K562 (cell line): ENCODE results near the gene BAHD1. TPM values are rescaled to one million over a fixed set of nuclear protein-coding genes. Genes with fewer than 3 reads are reported as not detected.

Experiments
- ADNP ChIP-seq: fragments of 200-800 bp; sonication (Bioruptor generic); IDR thresholded peaks from 2 replicates; pipeline ENCODE4 v1.6.1; 2016; ENCODE audit warnings: missing genetic modification characterization, missing compliant biosample characterization
- ARID1B ChIP-seq: fragments of 450-650 bp; IDR thresholded peaks from 2 replicates; pipeline ENCODE4 v1.6.1; 2016; ENCODE audit warnings: antibody characterized with exemption, mild to moderate bottlenecking, inconsistent platforms
- BACH1 ChIP-seq: fragments of 200-800 bp; sonication (Bioruptor generic); IDR thresholded peaks from 2 replicates; pipeline ENCODE4 v1.6.1; 2016; ENCODE audit warnings: missing genetic modification characterization, missing compliant biosample characterization
- CCNT2 ChIP-seq: IDR thresholded peaks from 2 replicates; pipeline ENCODE4 v1.6.1; 2011; ENCODE audit warnings: borderline replicate concordance, low read depth, mild to moderate bottlenecking, moderate library complexity, mixed read lengths, low read length; ENCODE audit not compliant: insufficient read length; ENCODE audit errors: extremely low read depth
- CTBP1 ChIP-seq: fragments of 450-650 bp; IDR thresholded peaks from 2 replicates; pipeline ENCODE4 v1.6.1; 2016; ENCODE audit warnings: borderline replicate concordance
- DIDO1 ChIP-seq: fragments of 450-650 bp; IDR thresholded peaks from 2 replicates; pipeline ENCODE4 v1.6.1; 2016; ENCODE audit warnings: low read depth, missing biosample characterization, missing genetic modification characterization
- FOXA1 ChIP-seq: fragments of 450-650 bp; IDR thresholded peaks from 2 replicates; pipeline ENCODE4 v1.6.1; 2016; ENCODE audit warnings: mild to moderate bottlenecking, borderline replicate concordance
- FOXM1 ChIP-seq, 2 experiments: fragments of 450-650 bp in 1 of 2; sonication (generic) in 1 of 2; formaldehyde crosslinking in 1 of 2; IDR thresholded peaks; 2 replicates each; pipeline versions ENCODE4 v1.6.1 to v1.9.0; 2017 to 2022; ENCODE audit warnings: low read depth in 2 of 2, mild to moderate bottlenecking in 2 of 2, missing genetic modification reagents in 1 of 2, moderate library complexity in 1 of 2
- HCFC1 ChIP-seq: IDR thresholded peaks from 2 replicates; pipeline ENCODE4 v1.6.1; 2012; ENCODE audit warnings: low read depth, low read length, improper control_type of control experiment
- HDAC1 ChIP-seq, 2 experiments: fragments of 450-650 bp; IDR thresholded peaks; 2 replicates each; pipeline ENCODE4 v1.6.1; 2016 to 2017; ENCODE audit warnings: inconsistent platforms in 1 of 2, mild to moderate bottlenecking in 1 of 2, moderate library complexity in 1 of 2
- KLF10 ChIP-seq: fragments of 250-450 bp; sonication (Bioruptor Pico); IDR thresholded peaks from 2 replicates; pipeline ENCODE4 v1.6.1; 2021; ENCODE audit warnings: matching md5 sums
- MECOM ChIP-seq: fragments of 250-450 bp; sonication (Bioruptor Pico); IDR thresholded peaks from 2 replicates; pipeline ENCODE4 v1.8.0; 2022; ENCODE audit warnings: inconsistent platforms
- MTA2 ChIP-seq: fragments of 450-650 bp; IDR thresholded peaks from 2 replicates; pipeline ENCODE4 v1.6.1; 2016; ENCODE audit warnings: low read depth
- NBN ChIP-seq: fragments of 450-650 bp; IDR thresholded peaks from 2 replicates; pipeline ENCODE4 v1.6.1; 2016; ENCODE audit warnings: low read depth, mild to moderate bottlenecking
- POLR2B ChIP-seq: fragments of 450-650 bp; IDR thresholded peaks from 2 replicates; pipeline ENCODE4 v1.6.1; 2018; ENCODE audit warnings: low read depth; ENCODE audit not compliant: partially characterized antibody
- SETDB1 ChIP-seq: IDR thresholded peaks from one replicate; pipeline ENCODE4 v1.6.1; 2012; ENCODE audit warnings: low read length, control low read depth, inconsistent platforms
- TAL1 ChIP-seq: fragments of 450-650 bp; IDR thresholded peaks from 2 replicates; pipeline ENCODE4 v1.6.1; 2016; ENCODE audit warnings: mild to moderate bottlenecking
- TCF7L2 ChIP-seq: fragments of 150-350 bp; IDR thresholded peaks from 2 replicates; pipeline ENCODE4 v1.6.1; 2016; ENCODE audit warnings: low read depth, mild to moderate bottlenecking, low read length, moderate library complexity
- YBX1 ChIP-seq: fragments of 450-650 bp; IDR thresholded peaks from 2 replicates; pipeline ENCODE4 v1.7.1; 2016; ENCODE audit warnings: mild to moderate bottlenecking
- ZNF232 ChIP-seq: sonication (generic); formaldehyde crosslinking; IDR thresholded peaks from 2 replicates; pipeline ENCODE4 v1.8.0; 2022; ENCODE audit warnings: mild to moderate bottlenecking, missing genetic modification reagents
- ZNF282 ChIP-seq: sonication (generic); formaldehyde crosslinking; IDR thresholded peaks from 2 replicates; pipeline ENCODE4 v1.8.1; 2023; ENCODE audit warnings: missing genetic modification reagents
- ZNF57 ChIP-seq: fragments of 450-650 bp; formaldehyde crosslinking; IDR thresholded peaks from 2 replicates; pipeline ENCODE4 v1.4.0; 2020; ENCODE audit warnings: mild to moderate bottlenecking, moderate library complexity
- polyA plus RNA-seq, 8 experiments: library from polyadenylated mRNA; depleted of rRNA in 4 of 8; stranded (reverse) in 5 of 8; unstranded in 3 of 8; fragments of >200 nt; fragmentation: Nextera tagmentation in 2 of 8; fragmentation: Illumina TruSeq in 1 of 8; extraction: Ambion mirVana in 2 of 8; extraction: Trizol in 1 of 8; gene quantifications; 2 replicates each; pipeline versions ENCODE4 v1.2.1 to v1.2.3, GENCODE V29; 2011 to 2014; ENCODE audit warnings: inconsistent platforms in 1 of 8, missing spikeins in 1 of 8
- total RNA-seq, 7 experiments: library from RNA; depleted of rRNA in 6 of 7; stranded (reverse); fragments of >200 nt in 6 of 7; fragmentation: Illumina TruSeq in 2 of 7; extraction: Trizol in 2 of 7; gene quantifications; 2 replicates each; pipeline versions ENCODE4 v1.2.1 to v1.2.3, GENCODE V29; 2011 to 2021; ENCODE audit warnings: low replicate concordance in 1 of 7
- TF ChIP-seq, protein P1 (sequence below), 2 experiments: fragments of 450-650 bp; IDR thresholded peaks; 2 replicates each; pipeline ENCODE4 v1.6.1; 2018; ENCODE audit warnings: mild to moderate bottlenecking in 2 of 2, low read depth in 1 of 2; ENCODE audit not compliant: partially characterized antibody in 2 of 2
- TF ChIP-seq, protein P2 (sequence below), 2 experiments: IDR thresholded peaks; 2 replicates each; pipeline ENCODE4 v1.6.1; 2012; ENCODE audit warnings: improper control_type of control experiment in 2 of 2, low read depth in 2 of 2, low read length in 2 of 2, borderline replicate concordance in 1 of 2

The BAHD1 gene
- total and polyA plus RNA-seq, 9 of the 15 experiments (the other 6 are each of a cell fraction or from before 2014, with no cell fraction given), result 0.55 to 38.5 (median 11.5) TPM

DNA sequence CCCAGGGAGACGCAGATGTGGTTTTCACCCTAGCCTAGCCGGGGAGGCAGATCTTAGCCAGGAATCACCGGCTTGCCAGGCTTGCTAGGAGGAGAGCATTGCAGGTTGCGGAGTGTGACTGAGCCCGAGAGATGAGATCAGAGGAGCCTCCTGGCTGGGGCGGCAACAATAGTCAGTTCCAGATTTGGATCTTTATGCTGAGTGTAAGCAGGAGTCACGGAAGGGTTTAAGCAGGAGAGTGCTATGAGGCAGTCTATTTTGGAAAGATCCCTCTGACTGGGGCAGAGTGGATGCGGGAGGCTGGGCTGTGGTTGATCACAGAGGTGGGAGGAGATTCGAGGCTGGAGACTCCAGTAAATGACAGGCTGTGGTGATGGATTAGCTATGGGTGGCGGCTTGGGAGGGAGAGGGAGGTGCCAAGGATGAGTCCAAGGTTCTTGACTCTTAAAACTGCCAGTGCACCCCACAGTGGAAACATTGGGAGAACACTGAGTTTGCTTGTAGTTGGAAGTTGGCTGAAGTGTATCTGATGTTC lies 10.4 kb upstream of the BAHD1 start (continued):
- no peak for TF ChIP-seq CCNT2
- TF ChIP-seq NBN, result 0 out of 2 replicates have a peak, but pooled peaks have one; percentile 60
- peak; percentile 64; the same call in 1 of the 2 replicates for TF ChIP-seq CTBP1
- TF ChIP-seq ZNF282, result no peak
- no peak for TF ChIP-seq DIDO1 (tag)
- TF ChIP-seq, protein P1, sequence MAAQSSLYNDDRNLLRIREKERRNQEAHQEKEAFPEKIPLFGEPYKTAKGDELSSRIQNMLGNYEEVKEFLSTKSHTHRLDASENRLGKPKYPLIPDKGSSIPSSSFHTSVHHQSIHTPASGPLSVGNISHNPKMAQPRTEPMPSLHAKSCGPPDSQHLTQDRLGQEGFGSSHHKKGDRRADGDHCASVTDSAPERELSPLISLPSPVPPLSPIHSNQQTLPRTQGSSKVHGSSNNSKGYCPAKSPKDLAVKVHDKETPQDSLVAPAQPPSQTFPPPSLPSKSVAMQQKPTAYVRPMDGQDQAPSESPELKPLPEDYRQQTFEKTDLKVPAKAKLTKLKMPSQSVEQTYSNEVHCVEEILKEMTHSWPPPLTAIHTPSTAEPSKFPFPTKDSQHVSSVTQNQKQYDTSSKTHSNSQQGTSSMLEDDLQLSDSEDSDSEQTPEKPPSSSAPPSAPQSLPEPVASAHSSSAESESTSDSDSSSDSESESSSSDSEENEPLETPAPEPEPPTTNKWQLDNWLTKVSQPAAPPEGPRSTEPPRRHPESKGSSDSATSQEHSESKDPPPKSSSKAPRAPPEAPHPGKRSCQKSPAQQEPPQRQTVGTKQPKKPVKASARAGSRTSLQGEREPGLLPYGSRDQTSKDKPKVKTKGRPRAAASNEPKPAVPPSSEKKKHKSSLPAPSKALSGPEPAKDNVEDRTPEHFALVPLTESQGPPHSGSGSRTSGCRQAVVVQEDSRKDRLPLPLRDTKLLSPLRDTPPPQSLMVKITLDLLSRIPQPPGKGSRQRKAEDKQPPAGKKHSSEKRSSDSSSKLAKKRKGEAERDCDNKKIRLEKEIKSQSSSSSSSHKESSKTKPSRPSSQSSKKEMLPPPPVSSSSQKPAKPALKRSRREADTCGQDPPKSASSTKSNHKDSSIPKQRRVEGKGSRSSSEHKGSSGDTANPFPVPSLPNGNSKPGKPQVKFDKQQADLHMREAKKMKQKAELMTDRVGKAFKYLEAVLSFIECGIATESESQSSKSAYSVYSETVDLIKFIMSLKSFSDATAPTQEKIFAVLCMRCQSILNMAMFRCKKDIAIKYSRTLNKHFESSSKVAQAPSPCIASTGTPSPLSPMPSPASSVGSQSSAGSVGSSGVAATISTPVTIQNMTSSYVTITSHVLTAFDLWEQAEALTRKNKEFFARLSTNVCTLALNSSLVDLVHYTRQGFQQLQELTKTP (IDR thresholded peaks at IDR 0.05; ENCODE audit: low read depth in 1 of 2, partially characterized antibody in 2 of 2), result no peak
- TF ChIP-seq ZNF232 (CRISPR knock-in tag), result no peak
- TF ChIP-seq FOXM1 (IDR thresholded peaks at IDR 0.05; ENCODE audit: low read depth), result no peak
- TF ChIP-seq FOXM1 (CRISPR knock-in tag; IDR thresholded peaks at IDR 0.05; ENCODE audit: low read depth), result no peak
- no peak for TF ChIP-seq SETDB1
- TF ChIP-seq MTA2, result no peak
- TF ChIP-seq ZNF57 (CRISPR knock-in tag), result no peak
- no peak for TF ChIP-seq KLF10 (CRISPR knock-in tag)
- no peak for TF ChIP-seq FOXA1
- no peak for TF ChIP-seq POLR2B
- no peak for TF ChIP-seq YBX1
- TF ChIP-seq ADNP (tag), result no peak
- peak; percentile 56; the same call in 1 of the 2 replicates for TF ChIP-seq ARID1B
- no peak for TF ChIP-seq TAL1
- TF ChIP-seq, protein P2, sequence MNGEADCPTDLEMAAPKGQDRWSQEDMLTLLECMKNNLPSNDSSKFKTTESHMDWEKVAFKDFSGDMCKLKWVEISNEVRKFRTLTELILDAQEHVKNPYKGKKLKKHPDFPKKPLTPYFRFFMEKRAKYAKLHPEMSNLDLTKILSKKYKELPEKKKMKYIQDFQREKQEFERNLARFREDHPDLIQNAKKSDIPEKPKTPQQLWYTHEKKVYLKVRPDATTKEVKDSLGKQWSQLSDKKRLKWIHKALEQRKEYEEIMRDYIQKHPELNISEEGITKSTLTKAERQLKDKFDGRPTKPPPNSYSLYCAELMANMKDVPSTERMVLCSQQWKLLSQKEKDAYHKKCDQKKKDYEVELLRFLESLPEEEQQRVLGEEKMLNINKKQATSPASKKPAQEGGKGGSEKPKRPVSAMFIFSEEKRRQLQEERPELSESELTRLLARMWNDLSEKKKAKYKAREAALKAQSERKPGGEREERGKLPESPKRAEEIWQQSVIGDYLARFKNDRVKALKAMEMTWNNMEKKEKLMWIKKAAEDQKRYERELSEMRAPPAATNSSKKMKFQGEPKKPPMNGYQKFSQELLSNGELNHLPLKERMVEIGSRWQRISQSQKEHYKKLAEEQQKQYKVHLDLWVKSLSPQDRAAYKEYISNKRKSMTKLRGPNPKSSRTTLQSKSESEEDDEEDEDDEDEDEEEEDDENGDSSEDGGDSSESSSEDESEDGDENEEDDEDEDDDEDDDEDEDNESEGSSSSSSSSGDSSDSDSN (IDR thresholded peaks at IDR 0.05; ENCODE audit: borderline replicate concordance in 1 of 2, low read depth in 2 of 2, low read length in 2 of 2), result 0 out of 4 replicates have a peak, but pooled peaks of 1 of the 2 experiments have one; percentile 45
- no peak for TF ChIP-seq BACH1 (tag)
- no peak for TF ChIP-seq HCFC1
- peak in 1 of 2 experiments; percentile 40; a peak in 1 of 4 replicates for TF ChIP-seq HDAC1 (IDR thresholded peaks at IDR 0.05)
- TF ChIP-seq TCF7L2, result no peak
- no peak for TF ChIP-seq MECOM (CRISPR knock-in tag)
